Neural crest cell (in vitro differentiated cells): Measurements from ENCODE around the gene NUDT2. TPM values are rescaled to one million over a fixed set of nuclear protein-coding genes. Genes with fewer than 3 reads are reported as not detected.
"Not testable (repeated sequence)": the region's sequence is repeated elsewhere in the genome, so short reads cannot be mapped to it uniquely, and the experiment has no call there.

Source experiments
- DNase-seq: peaks from one replicate; pipeline ENCODE4 v3.0.0; 2021; ENCODE audit warnings: low read depth, mixed read lengths, low spot score
- H3K27ac Mint-ChIP-seq: one replicate; pipeline ENCODE4 v1.8.0; 2021; ENCODE audit warnings: mild to moderate bottlenecking, mixed read lengths; ENCODE audit not compliant: unreplicated experiment
- H3K27me3 Mint-ChIP-seq: 2 replicates; pipeline ENCODE4 v1.8.0; 2021; ENCODE audit warnings: low read depth, mild to moderate bottlenecking, mixed read lengths
- H3K36me3 Mint-ChIP-seq: 2 replicates; pipeline ENCODE4 v1.8.0; 2021; ENCODE audit warnings: low read depth, mild to moderate bottlenecking, mixed read lengths
- H3K4me1 Mint-ChIP-seq: 2 replicates; pipeline ENCODE4 v1.8.0; 2021; ENCODE audit warnings: mixed read lengths
- H3K4me3 Mint-ChIP-seq: one replicate; pipeline ENCODE4 v1.8.0; 2021; ENCODE audit warnings: mild to moderate bottlenecking, mixed read lengths
- H3K9me3 Mint-ChIP-seq: 2 replicates; pipeline ENCODE4 v1.8.0; 2021; ENCODE audit warnings: mixed read lengths
- total RNA-seq: library from RNA; stranded (reverse); gene quantifications from 2 replicates; pipeline ENCODE4 v1.2.1, GENCODE V29; 2021
- TF ChIP-seq, protein P1 (sequence below): fragments of 200-600 bp; sonication (generic); conservative IDR thresholded peaks from 2 replicates; pipeline ENCODE4 v1.5.0; 2021; ENCODE audit warnings: antibody characterized with exemption, mild to moderate bottlenecking

Gene NUDT2
- total RNA-seq, 1 donor from 2014 or later, result 19.8 TPM

GRCh38 chr9:34343605-34344004 is 14.2 kb downstream of the NUDT2 start:
- Mint-ChIP-seq H3K27ac (peak overlapping the region; percentile 19), H3K4me3 (no peak overlapping the region), H3K36me3 (no peaks in the 10 kb centered on the region), H3K27me3 (no peaks in the 10 kb centered on the region), H3K9me3 (no peaks in the 10 kb centered on the region), H3K4me1 (no peaks in the 10 kb centered on the region)
- TF ChIP-seq, protein P1, sequence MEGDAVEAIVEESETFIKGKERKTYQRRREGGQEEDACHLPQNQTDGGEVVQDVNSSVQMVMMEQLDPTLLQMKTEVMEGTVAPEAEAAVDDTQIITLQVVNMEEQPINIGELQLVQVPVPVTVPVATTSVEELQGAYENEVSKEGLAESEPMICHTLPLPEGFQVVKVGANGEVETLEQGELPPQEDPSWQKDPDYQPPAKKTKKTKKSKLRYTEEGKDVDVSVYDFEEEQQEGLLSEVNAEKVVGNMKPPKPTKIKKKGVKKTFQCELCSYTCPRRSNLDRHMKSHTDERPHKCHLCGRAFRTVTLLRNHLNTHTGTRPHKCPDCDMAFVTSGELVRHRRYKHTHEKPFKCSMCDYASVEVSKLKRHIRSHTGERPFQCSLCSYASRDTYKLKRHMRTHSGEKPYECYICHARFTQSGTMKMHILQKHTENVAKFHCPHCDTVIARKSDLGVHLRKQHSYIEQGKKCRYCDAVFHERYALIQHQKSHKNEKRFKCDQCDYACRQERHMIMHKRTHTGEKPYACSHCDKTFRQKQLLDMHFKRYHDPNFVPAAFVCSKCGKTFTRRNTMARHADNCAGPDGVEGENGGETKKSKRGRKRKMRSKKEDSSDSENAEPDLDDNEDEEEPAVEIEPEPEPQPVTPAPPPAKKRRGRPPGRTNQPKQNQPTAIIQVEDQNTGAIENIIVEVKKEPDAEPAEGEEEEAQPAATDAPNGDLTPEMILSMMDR, result no peak
- DNase-seq, result no peak

DNA sequence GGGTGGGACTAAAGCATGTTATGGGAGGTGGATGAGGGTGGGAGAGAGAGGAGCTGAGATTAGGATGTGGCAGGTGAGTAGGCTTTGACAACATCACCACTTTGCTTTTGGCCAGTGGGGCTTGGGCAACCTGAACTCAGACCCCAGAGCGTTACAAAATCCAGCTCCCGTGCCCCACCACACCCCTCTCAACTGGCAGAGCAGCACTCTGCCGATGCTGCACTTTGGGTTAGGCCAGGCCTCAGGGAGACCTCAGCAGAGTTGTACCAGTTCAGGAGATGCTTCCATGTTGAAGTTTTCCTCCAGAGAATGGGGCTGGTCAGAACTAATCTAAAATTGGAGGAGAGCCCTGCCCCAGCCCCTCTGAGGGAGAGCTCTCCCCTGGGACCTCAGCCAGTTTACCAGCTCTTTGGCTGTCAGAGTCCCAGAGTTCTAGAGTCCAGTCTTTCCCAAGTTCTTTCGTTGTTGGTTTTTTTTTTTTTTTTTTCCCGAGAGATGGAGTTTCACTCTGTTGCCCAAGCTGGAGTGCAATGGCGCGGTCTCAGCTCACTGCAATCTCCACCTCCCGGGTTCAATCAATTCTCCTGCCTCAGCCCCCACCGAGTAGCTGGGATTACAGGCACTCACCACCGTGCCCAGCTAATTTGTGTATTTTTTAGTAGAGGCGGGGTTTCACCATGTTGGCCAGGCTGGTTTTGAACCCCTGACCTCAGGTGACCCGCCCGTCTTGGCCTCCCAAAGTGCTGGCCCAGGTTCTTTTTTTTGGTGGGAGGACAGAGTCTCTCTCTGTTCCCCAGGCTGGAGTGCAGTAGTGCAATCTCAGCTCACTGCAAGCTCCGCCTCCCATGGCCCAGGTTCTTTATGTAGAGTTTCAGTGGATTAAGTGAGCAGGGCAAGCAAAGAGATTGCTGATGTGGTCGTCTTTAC is 17.8 kb downstream of the NUDT2 start:
- no peak overlapping the region for H3K27ac Mint-ChIP-seq
- no peak overlapping the region for H3K4me3 Mint-ChIP-seq
- H3K36me3 Mint-ChIP-seq, result peaks cover 3% of the 10 kb centered on the region

GRCh38 chr9:34347800-34348158 is 18.4 kb downstream of the NUDT2 start:
- H3K27ac Mint-ChIP-seq, result no peak overlapping the region
- H3K4me1 Mint-ChIP-seq, result no peaks in the 10 kb centered on the region
- no peaks in the 10 kb centered on the region for H3K27me3 Mint-ChIP-seq
- peaks cover 3% of the 10 kb centered on the region for H3K36me3 Mint-ChIP-seq
- H3K4me3 Mint-ChIP-seq, result no peak overlapping the region
- TF ChIP-seq, protein P1, result no peak
- no peak for DNase-seq
- H3K9me3 Mint-ChIP-seq, result no peaks in the 10 kb centered on the region

More for the DNA sequence above, 17.8 kb downstream of the NUDT2 start:
- no peaks in the 10 kb centered on the region for H3K27me3 Mint-ChIP-seq
- H3K4me1 Mint-ChIP-seq, result no peaks in the 10 kb centered on the region
- TF ChIP-seq, protein P1, result no peak
- DNase-seq, result no peak
- H3K9me3 Mint-ChIP-seq, result no peaks in the 10 kb centered on the region

- peaks cover 3% of the 10 kb centered on the region for H3K36me3 Mint-ChIP-seq
- no peak overlapping the region for H3K4me3 Mint-ChIP-seq
- no peaks in the 10 kb centered on the region for H3K9me3 Mint-ChIP-seq
- no peak for DNase-seq
- no peak overlapping the region for H3K27ac Mint-ChIP-seq
- H3K27me3 Mint-ChIP-seq, result no peaks in the 10 kb centered on the region
- TF ChIP-seq, protein P1, result no peak
- no peaks in the 10 kb centered on the region for H3K4me1 Mint-ChIP-seq
Measured at GRCh38 chr9:34349324-34349723, 20.0 kb downstream of the NUDT2 start.

- not testable (repeated sequence) for H3K27ac Mint-ChIP-seq, H3K4me3 Mint-ChIP-seq, H3K9me3 Mint-ChIP-seq, DNase-seq, H3K4me1 Mint-ChIP-seq, H3K27me3 Mint-ChIP-seq
- peaks cover 14% of the 10 kb centered on the region for H3K36me3 Mint-ChIP-seq
Measured at GRCh38 chr9:34352122-34352652, 22.8 kb downstream of the NUDT2 start.

- not testable (repeated sequence) for H3K27me3 Mint-ChIP-seq, H3K4me3 Mint-ChIP-seq, DNase-seq, H3K4me1 Mint-ChIP-seq, H3K9me3 Mint-ChIP-seq, H3K27ac Mint-ChIP-seq
- H3K36me3 Mint-ChIP-seq, result peaks cover 16% of the 10 kb centered on the region
Measured at GRCh38 chr9:34352957-34353356, 23.6 kb downstream of the NUDT2 start.
